Smooth muscle cell (in vitro differentiated cells): ENCODE measurements around the gene COX20. TPM values are rescaled to one million over a fixed set of nuclear protein-coding genes. Genes with fewer than 3 reads are reported as not detected.

Experiments
- DNase-seq: peaks from one replicate; lab custom pipeline; 2025; ENCODE audit not compliant: unreplicated experiment; lab: John Stamatoyannopoulos, UW
- H2AFZ ChIP-seq: fragments of 200-600 bp; sonication (generic); 2 replicates; pipeline ENCODE4 v1.6.0; 2016; ENCODE audit warnings: antibody characterized with exemption, low read depth, mild to moderate bottlenecking
- H3F3A ChIP-seq: fragments of 200-600 bp; sonication (generic); 2 replicates; pipeline ENCODE4 v1.6.0; 2017; ENCODE audit warnings: antibody characterized with exemption, low read depth
- H3K27ac ChIP-seq: fragments of 200-600 bp; sonication (generic); 2 replicates; pipeline ENCODE4 v1.5.1; 2016; ENCODE audit warnings: low read depth, mild to moderate bottlenecking
- H3K27me3 ChIP-seq: fragments of 200-600 bp; sonication (generic); 2 replicates; pipeline ENCODE4 v1.6.1; 2016; ENCODE audit warnings: low read depth, mild to moderate bottlenecking
- H3K36me3 ChIP-seq: fragments of 200-600 bp; sonication (generic); 2 replicates; pipeline ENCODE4 v1.5.1; 2016; ENCODE audit warnings: low read depth
- H3K4me1 ChIP-seq: fragments of 200-600 bp; sonication (generic); 2 replicates; pipeline ENCODE4 v1.5.1; 2016; ENCODE audit warnings: low read depth
- H3K4me2 ChIP-seq: fragments of 200-600 bp; sonication (generic); 2 replicates; pipeline ENCODE4 v1.6.0; 2016; ENCODE audit warnings: mild to moderate bottlenecking
- H3K4me3 ChIP-seq: fragments of 200-600 bp; sonication (generic); 2 replicates; pipeline ENCODE4 v1.5.1; 2016; ENCODE audit warnings: mild to moderate bottlenecking
- H3K79me2 ChIP-seq: fragments of 200-600 bp; sonication (generic); 2 replicates; pipeline ENCODE4 v1.6.0; 2016; ENCODE audit warnings: low read depth, mild to moderate bottlenecking
- H3K9ac ChIP-seq: fragments of 200-600 bp; sonication (generic); 2 replicates; pipeline ENCODE4 v1.6.0; 2016; ENCODE audit warnings: low read depth
- H3K9me3 ChIP-seq: fragments of 200-600 bp; sonication (generic); replicated peaks from 2 replicates; pipeline ENCODE4 v1.5.1; 2016; ENCODE audit warnings: low read depth
- H4K20me1 ChIP-seq: fragments of 200-600 bp; sonication (generic); 2 replicates; pipeline ENCODE4 v1.6.0; 2016; ENCODE audit warnings: low read depth
- CTCF ChIP-seq: fragments of 200-600 bp; sonication (generic); IDR thresholded peaks from 2 replicates; pipeline ENCODE4 v1.5.1; 2017; ENCODE audit warnings: borderline replicate concordance, mild to moderate bottlenecking, antibody characterized with exemption; ENCODE audit not compliant: insufficient read depth, poor library complexity, severe bottlenecking
- WGBS: methylation state at CpG from one replicate; pipeline ENCODE4 v1.1.7; 2016; ENCODE audit warnings: low lambda C conversion rate; 5-methylcytosine and 5-hydroxymethylcytosine counted together
- polyA plus RNA-seq: library from polyadenylated mRNA; unstranded; fragments of >200 nt; fragmentation: Nextera tagmentation; extraction: Ambion mirVana; gene quantifications from 2 replicates; pipeline ENCODE4 v1.2.1, GENCODE V29; 2016
- total RNA-seq: library from RNA; depleted of rRNA; stranded (reverse); fragments of >200 nt; gene quantifications from 2 replicates; pipeline ENCODE4 v1.2.3, GENCODE V29; 2014

COX20 gene
- total and polyA plus RNA-seq, 2 experiments from 2014 or later, result 11.1 to 37.2 TPM

- no peaks in the 10 kb centered on the region for H3K9me3 ChIP-seq
- WGBS, result 2% methylated on average over 67 of the region's 71 CpGs
- H3F3A ChIP-seq, result peaks cover 17% of the 10 kb centered on the region
- peak within 1 kb of the TSS; percentile 89 for H2AFZ ChIP-seq
- H3K36me3 ChIP-seq, result peaks cover 3% of the 10 kb centered on the region
- DNase-seq, result peak; percentile 83
- H3K4me3 ChIP-seq, result peak within 1 kb of the TSS; percentile 97
- H3K9ac ChIP-seq, result peak within 1 kb of the TSS; percentile 99
- peak; percentile 43 for TF ChIP-seq CTCF
- peak within 1 kb of the TSS; percentile 99 for H3K27ac ChIP-seq
- peaks cover 45% of the 10 kb centered on the region for H3K79me2 ChIP-seq
- H3K4me2 ChIP-seq, result peak within 1 kb of the TSS; percentile 90
- H3K27me3 ChIP-seq, result no peaks in the 10 kb centered on the region
- H3K4me1 ChIP-seq, result peaks cover 41% of the 10 kb centered on the region
- peaks cover 34% of the 10 kb centered on the region for H4K20me1 ChIP-seq
These were observed 29.0 kb downstream of the COX20 start, which contains the start of gene HNRNPU for GRCh38 chr1:244864253-244865027. Gene HNRNPU, minus strand, starts transcription at chr1:244864543. Its CDS starts 236 bp downstream, at chr1:244864307.

- no peak for DNase-seq
- 9% methylated on average over 9 of the region's 9 CpGs for WGBS
These were observed 29.5 kb downstream of the COX20 start for GRCh38 chr1:244865028-244865371.

GRCh38 chr1:244865820-244866219 lies 30.4 kb downstream of the COX20 start:
- peak overlapping the region; percentile 90 for H3K4me2 ChIP-seq
- no peaks in the 10 kb centered on the region for H3K36me3 ChIP-seq
- H3K27ac ChIP-seq, result peak overlapping the region; percentile 99
- WGBS, result 66% methylated on average over 3 of the region's 3 CpGs
- no peak overlapping the region for H3K9ac ChIP-seq
- H2AFZ ChIP-seq, result peak overlapping the region; percentile 34
- H4K20me1 ChIP-seq, result peaks cover 21% of the 10 kb centered on the region
- H3F3A ChIP-seq, result peaks cover 17% of the 10 kb centered on the region
- H3K27me3 ChIP-seq, result no peaks in the 10 kb centered on the region
- H3K79me2 ChIP-seq, result peaks cover 31% of the 10 kb centered on the region
- no peak overlapping the region for H3K4me3 ChIP-seq
- no peaks in the 10 kb centered on the region for H3K9me3 ChIP-seq
- no peak for TF ChIP-seq CTCF
- no peak for DNase-seq
- peaks cover 27% of the 10 kb centered on the region for H3K4me1 ChIP-seq

More at GRCh38 chr1:244865028-244865371, 29.5 kb downstream of the COX20 start:
- Histone ChIP-seq H3K27ac (peak overlapping the region; percentile 99), H4K20me1 (peaks cover 29% of the 10 kb centered on the region), H3K9me3 (no peaks in the 10 kb centered on the region), H3K4me2 (peak overlapping the region; percentile 90), H3K9ac (peak overlapping the region; percentile 63), H3K4me1 (peaks cover 35% of the 10 kb centered on the region), H3K4me3 (peak overlapping the region; percentile 97), H3F3A (peaks cover 17% of the 10 kb centered on the region), H3K27me3 (no peaks in the 10 kb centered on the region), H3K36me3 (no peaks in the 10 kb centered on the region), H2AFZ (peak overlapping the region; percentile 89), H3K79me2 (peaks cover 39% of the 10 kb centered on the region)
- no peak for TF ChIP-seq CTCF
